Cardiac fibroblast (primary cell): ENCODE measurements around the gene GDF15.
A peak's percentile ranks its signal among the peaks of the same experiment; 100 is the strongest.

Experiments
- DNase-seq, 2 donors: peaks; one replicate each; pipeline versions ENCODE4 v3.0.0 to v3.0.0-alpha.2; 2010; ENCODE audit warnings: low read depth in 2 of 2
- H3K4me3 ChIP-seq, 2 donors: replicated peaks in 1 of 2; 1 replicate in 1 of 2; 2 replicates in 1 of 2; pipeline ENCODE4 v1.5.1; 2011; ENCODE audit warnings: low read depth in 2 of 2, low read length in 2 of 2, mild to moderate bottlenecking in 2 of 2, moderate library complexity in 1 of 2
- TF ChIP-seq, protein P1 (sequence below): IDR thresholded peaks from one replicate; pipeline ENCODE4 v1.5.1; 2011; ENCODE audit warnings: low read depth, mild to moderate bottlenecking, low read length, inconsistent platforms

The GDF15 gene, protein sequence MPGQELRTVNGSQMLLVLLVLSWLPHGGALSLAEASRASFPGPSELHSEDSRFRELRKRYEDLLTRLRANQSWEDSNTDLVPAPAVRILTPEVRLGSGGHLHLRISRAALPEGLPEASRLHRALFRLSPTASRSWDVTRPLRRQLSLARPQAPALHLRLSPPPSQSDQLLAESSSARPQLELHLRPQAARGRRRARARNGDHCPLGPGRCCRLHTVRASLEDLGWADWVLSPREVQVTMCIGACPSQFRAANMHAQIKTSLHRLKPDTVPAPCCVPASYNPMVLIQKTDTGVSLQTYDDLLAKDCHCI

DNA sequence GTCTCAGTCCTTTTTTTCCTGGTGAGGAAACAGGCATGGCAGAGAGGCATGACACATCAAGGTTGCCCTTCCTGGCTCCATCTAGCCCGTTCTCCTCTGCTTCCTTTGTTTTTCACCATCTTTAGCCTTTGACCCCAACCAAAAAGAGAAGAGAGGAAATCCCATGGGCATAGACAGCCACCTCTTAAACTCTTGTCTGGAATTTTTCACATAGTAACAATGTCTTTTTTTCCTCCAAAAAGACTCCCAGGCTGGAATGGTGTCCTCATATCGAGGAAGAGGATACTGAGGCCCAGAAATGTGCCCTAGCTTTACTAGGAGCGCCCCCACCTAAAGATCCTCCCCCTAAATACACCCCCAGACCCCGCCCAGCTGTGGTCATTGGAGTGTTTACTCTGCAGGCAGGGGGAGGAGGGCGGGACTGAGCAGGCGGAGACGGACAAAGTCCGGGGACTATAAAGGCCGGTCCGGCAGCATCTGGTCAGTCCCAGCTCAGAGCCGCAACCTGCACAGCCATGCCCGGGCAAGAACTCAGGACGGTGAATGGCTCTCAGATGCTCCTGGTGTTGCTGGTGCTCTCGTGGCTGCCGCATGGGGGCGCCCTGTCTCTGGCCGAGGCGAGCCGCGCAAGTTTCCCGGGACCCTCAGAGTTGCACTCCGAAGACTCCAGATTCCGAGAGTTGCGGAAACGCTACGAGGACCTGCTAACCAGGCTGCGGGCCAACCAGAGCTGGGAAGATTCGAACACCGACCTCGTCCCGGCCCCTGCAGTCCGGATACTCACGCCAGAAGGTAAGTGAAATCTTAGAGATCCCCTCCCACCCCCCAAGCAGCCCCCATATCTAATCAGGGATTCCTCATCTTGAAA, at the start of gene GDF15:
GDF15 (plus strand) TSS at position 484 of the 868 bp plus-strand sequence; CDS start at position 516, 32 bp downstream.
- peak; percentile 89 to 92 for DNase-seq
- H3K4me3 ChIP-seq, result peak within 1 kb of the TSS; percentile 55 to 73

DNA sequence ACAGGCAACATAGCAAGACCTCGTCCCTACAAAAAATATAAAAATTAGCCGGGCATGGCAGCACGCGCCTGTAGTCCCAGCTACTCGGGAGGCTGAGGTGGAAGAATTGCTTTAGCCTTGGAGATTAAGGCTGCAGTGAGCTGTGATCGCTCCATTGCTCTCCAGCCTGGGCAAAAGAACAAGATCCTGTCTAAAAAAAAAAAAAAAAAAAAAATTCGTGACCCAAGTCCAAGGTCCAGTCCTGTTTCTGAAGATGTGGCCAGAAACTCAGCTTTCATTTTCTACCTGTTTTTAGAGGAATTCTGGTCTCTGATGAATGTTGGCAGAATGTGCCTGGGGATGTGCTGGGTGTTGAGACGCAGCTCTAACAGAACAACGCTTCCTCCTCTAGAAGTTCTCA, 47.4 kb upstream of the GDF15 start:
- TF ChIP-seq, protein P1, sequence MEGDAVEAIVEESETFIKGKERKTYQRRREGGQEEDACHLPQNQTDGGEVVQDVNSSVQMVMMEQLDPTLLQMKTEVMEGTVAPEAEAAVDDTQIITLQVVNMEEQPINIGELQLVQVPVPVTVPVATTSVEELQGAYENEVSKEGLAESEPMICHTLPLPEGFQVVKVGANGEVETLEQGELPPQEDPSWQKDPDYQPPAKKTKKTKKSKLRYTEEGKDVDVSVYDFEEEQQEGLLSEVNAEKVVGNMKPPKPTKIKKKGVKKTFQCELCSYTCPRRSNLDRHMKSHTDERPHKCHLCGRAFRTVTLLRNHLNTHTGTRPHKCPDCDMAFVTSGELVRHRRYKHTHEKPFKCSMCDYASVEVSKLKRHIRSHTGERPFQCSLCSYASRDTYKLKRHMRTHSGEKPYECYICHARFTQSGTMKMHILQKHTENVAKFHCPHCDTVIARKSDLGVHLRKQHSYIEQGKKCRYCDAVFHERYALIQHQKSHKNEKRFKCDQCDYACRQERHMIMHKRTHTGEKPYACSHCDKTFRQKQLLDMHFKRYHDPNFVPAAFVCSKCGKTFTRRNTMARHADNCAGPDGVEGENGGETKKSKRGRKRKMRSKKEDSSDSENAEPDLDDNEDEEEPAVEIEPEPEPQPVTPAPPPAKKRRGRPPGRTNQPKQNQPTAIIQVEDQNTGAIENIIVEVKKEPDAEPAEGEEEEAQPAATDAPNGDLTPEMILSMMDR, result no peak
- H3K4me3 ChIP-seq, result no peak overlapping the region
- DNase-seq, result no peak

More for the DNA sequence above, at the start of gene GDF15:
- TF ChIP-seq, protein P1, result peak; percentile 76

DNA sequence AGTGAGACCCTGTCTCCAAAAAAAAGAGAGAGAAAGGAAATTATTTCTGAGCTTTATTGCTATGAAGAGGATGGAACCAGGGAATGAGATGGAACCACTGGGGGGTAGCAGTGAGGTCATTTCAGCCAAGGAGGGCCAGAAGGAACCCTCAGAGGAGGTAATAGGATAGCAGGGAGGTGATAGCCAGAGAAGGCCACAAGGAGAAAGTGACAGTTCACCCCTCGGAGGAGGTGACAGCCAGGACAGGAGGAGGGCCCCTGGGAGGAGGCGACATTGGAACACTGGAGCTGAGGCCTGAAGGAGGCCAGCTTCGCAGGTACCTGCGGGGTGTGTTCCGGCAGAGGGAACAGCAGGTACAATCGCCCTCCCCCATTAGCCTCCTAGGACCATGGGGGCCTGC, 46.2 kb upstream of the GDF15 start:
- TF ChIP-seq, protein P1, result no peak
- DNase-seq, result peak in 1 of 2 donors; percentile 26
- no peak overlapping the region for H3K4me3 ChIP-seq

DNA sequence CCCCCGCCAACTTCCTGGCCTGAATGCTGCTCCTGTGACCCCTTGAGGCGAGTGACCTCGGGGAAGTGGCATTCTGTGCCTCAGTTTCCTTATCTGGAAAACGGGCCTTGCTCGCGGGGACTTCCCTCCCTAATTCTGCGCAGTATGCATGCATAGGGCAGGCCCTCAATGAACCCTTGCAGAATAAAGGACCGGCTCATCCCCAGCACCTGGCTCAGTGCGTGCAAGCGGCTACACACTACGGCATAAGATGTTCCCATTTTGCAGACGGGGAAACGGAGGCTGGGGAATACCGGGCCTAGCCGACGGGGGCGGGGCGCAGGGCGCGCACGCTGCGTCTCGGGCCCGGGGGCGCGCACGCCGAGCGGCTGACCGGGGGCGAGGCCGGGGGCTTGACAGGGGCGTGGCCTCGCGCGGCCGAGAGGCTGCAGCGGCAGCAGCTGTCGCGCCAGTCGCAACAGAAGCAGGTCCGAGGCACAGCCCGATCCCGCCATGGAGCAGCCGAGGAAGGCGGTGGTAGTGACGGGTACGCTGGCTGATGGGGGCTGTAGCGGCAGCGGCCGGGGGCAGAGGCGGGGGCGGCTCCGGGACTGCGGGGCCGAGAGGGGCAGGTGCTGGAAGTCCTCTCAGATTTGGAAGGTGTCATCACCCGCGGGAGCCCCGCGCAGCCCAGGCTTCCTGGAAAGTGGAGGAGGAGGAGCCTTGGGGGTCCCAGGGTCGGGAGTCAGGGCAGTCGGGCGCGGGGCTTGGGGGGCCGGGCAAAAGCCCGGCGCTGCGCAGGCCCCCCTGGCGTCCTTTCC, 45.6 kb upstream of the GDF15 start, which contains the start of gene PGPEP1:
PGPEP1 (plus strand) TSS at position 409 of the 800 bp plus-strand sequence; CDS start at position 493, 84 bp downstream.
- peak within 1 kb of the TSS; percentile 81 to 83 for H3K4me3 ChIP-seq
- DNase-seq, result peak; percentile 50 to 62
- TF ChIP-seq, protein P1, result no peak

DNA sequence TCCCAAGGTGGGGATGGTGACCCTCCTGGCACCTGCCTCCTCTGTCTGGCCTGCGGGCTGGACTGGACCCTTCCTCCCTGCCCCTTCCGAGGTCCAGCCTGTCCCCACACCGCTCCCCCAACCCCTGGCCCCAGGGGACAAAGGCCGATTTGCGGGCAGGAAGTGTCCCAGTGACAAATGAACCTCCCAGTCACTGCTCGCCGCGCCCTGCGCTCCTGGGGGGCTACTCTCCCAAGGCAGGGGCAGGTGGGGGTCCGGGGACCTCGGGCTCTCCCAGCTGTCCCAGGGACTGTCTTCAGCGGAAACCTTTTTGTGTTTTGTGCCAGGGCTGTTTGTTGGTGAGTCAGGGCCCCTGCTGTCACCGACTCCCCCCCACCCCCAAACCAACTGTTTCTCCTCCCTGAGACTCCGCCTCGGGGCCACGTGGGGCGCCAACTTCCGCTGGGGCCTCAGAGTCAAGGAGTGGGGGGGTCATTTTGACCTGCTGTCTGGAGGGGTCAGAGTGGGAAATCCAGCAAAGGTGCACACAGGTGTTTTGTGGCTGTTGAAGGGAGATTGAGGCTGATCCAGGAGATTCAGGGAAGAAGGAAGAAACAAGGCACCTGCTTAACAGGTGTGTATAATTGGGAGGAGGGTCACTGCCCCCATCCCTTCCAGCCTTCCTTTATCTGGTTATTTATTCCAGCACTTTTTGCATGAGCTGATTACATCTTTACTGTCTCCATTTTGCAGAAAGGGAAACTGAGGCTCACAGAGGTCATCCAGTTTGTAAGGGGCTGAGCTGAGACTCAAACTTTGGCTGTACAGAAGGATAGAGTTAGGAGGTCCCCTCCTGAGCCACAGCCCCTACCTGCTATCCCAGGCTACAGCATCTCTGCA, 44.7 kb upstream of the GDF15 start:
- DNase-seq, result peak in 1 of 2 donors; percentile 50
- TF ChIP-seq, protein P1, result no peak

More for the DNA sequence above, 44.7 kb upstream of the GDF15 start:
- peak overlapping the region; percentile 81 to 83 for H3K4me3 ChIP-seq
